HCT116 (cell line): ENCODE results near the gene MOB3C. TPM values are rescaled to one million over a fixed set of nuclear protein-coding genes. Genes with fewer than 3 reads are reported as not detected.

Experiments used
- ATAC-seq: fragments of 200-7000 bp; cut with Tn5 transposase; 2 replicates; pipeline ENCODE4 v1.9.1; 2020; ENCODE audit warnings: mild to moderate bottlenecking, moderate library complexity
- BruUV-seq: library from RNA; stranded (reverse); fragments of 400-500 nt; replicated peaks from 2 replicates; lab custom pipeline; 2021; lab: Mats Ljungman, UMichigan
- CTCF ChIA-PET: fragments of 300-600 bp; sonication (Branson Sonifier 250); formaldehyde crosslinking; loops from one replicate; lab custom pipeline; 2021; ENCODE audit warnings: antibody characterized with exemption; lab: Charles Lee
- POLR2A ChIA-PET: fragments of 300-600, 350-600 bp; sonication (Branson Sonifier 250); formaldehyde crosslinking; loops from one replicate; lab custom pipeline; 2021; ENCODE audit warnings: antibody characterized with exemption; lab: Charles Lee
- RAD21 ChIA-PET, 2 experiments: fragments of 300-600 bp; sonication (Branson Sonifier 250); formaldehyde crosslinking; loops; one replicate each; lab custom pipeline; 2023; ENCODE audit warnings: low total read pairs in 2 of 2; ENCODE audit not compliant: uncharacterized antibody in 2 of 2, unreplicated experiment in 2 of 2, low non-redundant PET in 1 of 2; lab: Charles Lee
- DNase-seq: peaks from one replicate; pipeline ENCODE4 v3.0.0-alpha.2; 2010; ENCODE audit warnings: low read depth, low spot score
- H2AFZ ChIP-seq: fragments of 200-600 bp; shearing (Covaris generic), sonication (generic); 2 replicates; pipeline ENCODE4 v1.6.1; 2017; ENCODE audit warnings: low read depth, mixed run types, mixed read lengths, antibody characterized with exemption, low read length; ENCODE audit not compliant: poor library complexity, severe bottlenecking
- H3K27ac ChIP-seq: 2 replicates; pipeline ENCODE4 v1.5.1; 2012; ENCODE audit warnings: low read depth, low read length
- H3K27me3 ChIP-seq: fragments of 200-600 bp; sonication (generic); 2 replicates; pipeline ENCODE4 v1.6.1; 2016; ENCODE audit warnings: mixed run types, low read length, mixed read lengths; ENCODE audit not compliant: insufficient read depth
- H3K36me3 ChIP-seq, 2 experiments: fragments of 200-500 bp in 1 of 2; fragments of 200-600 bp in 1 of 2; sonication (Bioruptor generic) in 1 of 2; sonication (generic) in 1 of 2; 2 replicates each; pipeline versions ENCODE4 v1.5.1 to v1.6.1; 2014 to 2016; ENCODE audit warnings: low read length in 2 of 2, inconsistent platforms in 1 of 2, mixed read lengths in 1 of 2, mixed run types in 1 of 2; ENCODE audit not compliant: insufficient read depth in 2 of 2, control insufficient read depth in 1 of 2
- H3K4me1 ChIP-seq, 2 experiments: fragments of 200-600 bp in 1 of 2; sonication (generic) in 1 of 2; 2 replicates each; pipeline versions ENCODE4 v1.5.1 to v1.6.1; 2012 to 2017; ENCODE audit warnings: low read length in 2 of 2, inconsistent platforms in 1 of 2, mild to moderate bottlenecking in 1 of 2, mixed read lengths in 1 of 2, mixed run types in 1 of 2, moderate library complexity in 1 of 2; ENCODE audit not compliant: insufficient read depth in 2 of 2, control insufficient read depth in 1 of 2
- H3K4me2 ChIP-seq: fragments of 200-600 bp; sonication (generic); 2 replicates; pipeline ENCODE4 v1.6.1; 2017; ENCODE audit warnings: mixed run types, low read length, mixed read lengths
- H3K4me3 ChIP-seq, 2 experiments: fragments of 200-600 bp in 1 of 2; sonication (generic) in 1 of 2; replicated peaks in 1 of 2; 2 replicates each; pipeline ENCODE4 v1.5.1; 2011 to 2016; ENCODE audit warnings: low read length in 2 of 2, control low read depth in 1 of 2, low read depth in 1 of 2, mild to moderate bottlenecking in 1 of 2, mixed read lengths in 1 of 2, mixed run types in 1 of 2
- H3K79me2 ChIP-seq: fragments of 200-600 bp; sonication (generic); 2 replicates; pipeline ENCODE4 v1.6.1; 2017; ENCODE audit warnings: mild to moderate bottlenecking, mixed run types, low read length, moderate library complexity, mixed read lengths; ENCODE audit not compliant: insufficient read depth
- H3K9ac ChIP-seq: fragments of 200-600 bp; sonication (generic); 2 replicates; pipeline ENCODE4 v1.6.1; 2016; ENCODE audit warnings: low read length, mixed read lengths
- H3K9me2 ChIP-seq: fragments of 200-600 bp; sonication (generic), shearing (Covaris generic); 2 replicates; pipeline ENCODE4 v1.6.1; 2017; ENCODE audit warnings: mixed run types, mild to moderate bottlenecking, moderate library complexity; ENCODE audit not compliant: insufficient read depth
- H3K9me3 ChIP-seq, 2 experiments: fragments of 200-500 bp in 1 of 2; fragments of 200-600 bp in 1 of 2; sonication (Bioruptor generic) in 1 of 2; sonication (generic) in 1 of 2; 2 replicates each; pipeline ENCODE4 v1.6.1; 2014 to 2017; ENCODE audit warnings: low read length in 2 of 2, mixed read lengths in 2 of 2, inconsistent platforms in 1 of 2, low read depth in 1 of 2, mild to moderate bottlenecking in 1 of 2, mixed run types in 1 of 2, moderate library complexity in 1 of 2; ENCODE audit not compliant: control insufficient read depth in 1 of 2, insufficient read depth in 1 of 2
- H4K20me1 ChIP-seq: fragments of 200-600 bp; sonication (generic), shearing (Covaris generic); 2 replicates; pipeline ENCODE4 v1.6.1; 2017; ENCODE audit warnings: mixed run types, mild to moderate bottlenecking, moderate library complexity; ENCODE audit not compliant: insufficient read depth
- ATF3 ChIP-seq: IDR thresholded peaks from 2 replicates; pipeline ENCODE4 v1.6.1; 2012
- EGR1 ChIP-seq: IDR thresholded peaks from 2 replicates; pipeline ENCODE4 v1.6.1; 2012; ENCODE audit warnings: low read depth
- EZH2 ChIP-seq: fragments of 200-600 bp; sonication (generic); IDR thresholded peaks from 2 replicates; pipeline ENCODE4 v1.6.1; 2017; ENCODE audit warnings: antibody characterized with exemption, mixed run types
- EZH2phosphoT487 ChIP-seq: fragments of 200-600 bp; IDR thresholded peaks from 2 replicates; pipeline ENCODE4 v1.6.1; 2018; ENCODE audit warnings: antibody characterized with exemption, borderline replicate concordance
- FOSL1 ChIP-seq: IDR thresholded peaks from 2 replicates; pipeline ENCODE4 v1.6.1; 2012; ENCODE audit warnings: low read depth
- JUND ChIP-seq: IDR thresholded peaks from 2 replicates; pipeline ENCODE4 v1.6.1; 2012
- MAX ChIP-seq: IDR thresholded peaks from 2 replicates; pipeline ENCODE4 v1.6.1; 2012
- POLR2A ChIP-seq: IDR thresholded peaks from 2 replicates; pipeline ENCODE4 v1.7.0; 2011; ENCODE audit warnings: borderline replicate concordance; ENCODE audit not compliant: insufficient read depth, insufficient read length; ENCODE audit errors: extremely low read depth
- SIN3A ChIP-seq: IDR thresholded peaks from 2 replicates; pipeline ENCODE4 v1.6.1; 2012; ENCODE audit warnings: low read depth
- SP1 ChIP-seq: IDR thresholded peaks from 2 replicates; pipeline ENCODE4 v1.6.1; 2012; ENCODE audit warnings: low read depth
- SRF ChIP-seq: IDR thresholded peaks from 2 replicates; pipeline ENCODE4 v1.6.1; 2012; ENCODE audit warnings: low read depth
- YY1 ChIP-seq: IDR thresholded peaks from 2 replicates; pipeline ENCODE4 v1.6.1; 2011; ENCODE audit warnings: low read length, low read depth, moderate library complexity, mild to moderate bottlenecking; ENCODE audit not compliant: insufficient replicate concordance; ENCODE audit errors: extremely low read depth
- ZBTB33 ChIP-seq: IDR thresholded peaks from 2 replicates; pipeline ENCODE4 v1.6.1; 2011; ENCODE audit warnings: mild to moderate bottlenecking, low read length, moderate library complexity; ENCODE audit not compliant: insufficient replicate concordance; ENCODE audit errors: extremely low read depth
- ZFX ChIP-seq: fragments of 450-650 bp; IDR thresholded peaks from 2 replicates; pipeline ENCODE4 v1.6.1; 2017
- ZNF274 ChIP-seq: fragments of 200-500 bp; sonication (Bioruptor generic); IDR thresholded peaks from 2 replicates; pipeline ENCODE4 v1.6.1; 2014; ENCODE audit warnings: mild to moderate bottlenecking, low read depth, low read length, inconsistent platforms
- intact Hi-C: fragments of 100-400 bp; cut with micrococcal nuclease; formaldehyde crosslinking; loops from 2 replicates; pipeline ENCODE4 v1.10.0; 2022
- total RNA-seq: library from RNA; stranded (reverse); gene quantifications from one replicate; pipeline ENCODE4 v1.2.1, GENCODE V29; 2021; ENCODE audit not compliant: unreplicated experiment

The MOB3C gene
- total RNA-seq, 1 experiment from 2014 or later = 5.5 TPM

GRCh38 chr1:46599059-46599970, 17.3 kb downstream of the MOB3C start:
- H3K9ac ChIP-seq = no peak overlapping the region
- DNase-seq (no peak), ATAC-seq (no peak)
- H3K4me2 ChIP-seq = no peak overlapping the region
- no peak overlapping the region for H3K4me3 ChIP-seq
- RAD21 ChIA-PET = no interaction called here
- H3K9me2 ChIP-seq = no peaks in the 10 kb centered on the region
- no peaks in the 10 kb centered on the region for H3K27me3 ChIP-seq
- intact Hi-C loops = no loop called here
- no peak overlapping the region for H2AFZ ChIP-seq
- H4K20me1 ChIP-seq = no peaks in the 10 kb centered on the region
- TF ChIP-seq ZFX (no peak), EZH2 (no peak), YY1 (no peak), SP1 (no peak), EZH2phosphoT487 (no peak), MAX (no peak), ZNF274 (no peak), EGR1 (no peak), JUND (no peak), FOSL1 (no peak), POLR2A (no peak), SIN3A (no peak), ATF3 (no peak), ZBTB33 (no peak), SRF (no peak)
- no peak overlapping the region for H3K27ac ChIP-seq
- H3K4me1 ChIP-seq = peaks cover 0 to 7% of the 10 kb centered on the region in 2 experiments; a peak in 2 of 4 replicates
- no peaks in the 10 kb centered on the region for H3K9me3 ChIP-seq
- H3K36me3 ChIP-seq = no peaks in the 10 kb centered on the region
- POLR2A ChIA-PET = no interaction called here
- peaks cover 7% of the 10 kb centered on the region; the same call in 1 of the 2 replicates for H3K79me2 ChIP-seq
- BruUV-seq = no TSS peak
- CTCF ChIA-PET = no interaction called here
